Karpas-422 (cell line): ENCODE measurements around the gene CIT. TPM values are rescaled to one million over a fixed set of nuclear protein-coding genes. Genes with fewer than 3 reads are reported as not detected.

ENCODE experiments used
- DNase-seq: peaks from one replicate; pipeline ENCODE4 v3.0.0-alpha.2; 2015
- H2AFZ ChIP-seq: fragments of 200-600 bp; sonication (generic); 2 replicates; pipeline ENCODE4 v1.6.1; 2014; ENCODE audit warnings: antibody characterized with exemption, low read length, mixed read lengths
- H3K27ac ChIP-seq: fragments of 200-600 bp; sonication (generic); 2 replicates; pipeline ENCODE4 v1.5.1; 2014; ENCODE audit warnings: mild to moderate bottlenecking, low read length, moderate library complexity
- H3K27me3 ChIP-seq: fragments of 200-600 bp; sonication (generic); 2 replicates; pipeline ENCODE4 v1.6.1; 2014; ENCODE audit warnings: low read length, mixed read lengths
- H3K36me3 ChIP-seq: fragments of 200-600 bp; sonication (generic); 2 replicates; pipeline ENCODE4 v1.6.1; 2014; ENCODE audit warnings: low read length, mixed read lengths; ENCODE audit not compliant: insufficient read depth
- H3K4me1 ChIP-seq: fragments of 200-600 bp; sonication (generic); 2 replicates; pipeline ENCODE4 v1.6.1; 2014; ENCODE audit warnings: mild to moderate bottlenecking, low read length, mixed read lengths
- H3K4me2 ChIP-seq: fragments of 200-600 bp; sonication (generic); 2 replicates; pipeline ENCODE4 v1.6.1; 2014; ENCODE audit warnings: low read length, low read depth, mild to moderate bottlenecking; ENCODE audit not compliant: poor library complexity, severe bottlenecking
- H3K4me3 ChIP-seq: fragments of 200-600 bp; sonication (generic); 2 replicates; pipeline ENCODE4 v1.5.1; 2014; ENCODE audit warnings: mild to moderate bottlenecking, antibody characterized with exemption, low read length, mixed read lengths
- H3K79me2 ChIP-seq: fragments of 200-600 bp; sonication (generic); 2 replicates; pipeline ENCODE4 v1.6.1; 2014; ENCODE audit warnings: mild to moderate bottlenecking, low read length, mixed read lengths
- H3K9ac ChIP-seq: fragments of 200-600 bp; sonication (generic); 2 replicates; pipeline ENCODE4 v1.6.0; 2014; ENCODE audit warnings: low read length
- H3K9me2 ChIP-seq: fragments of 200-600 bp; sonication (generic), shearing (Covaris generic); replicated peaks from 2 replicates; pipeline ENCODE4 v1.6.0; 2014; ENCODE audit warnings: mild to moderate bottlenecking, low read length, moderate library complexity; ENCODE audit not compliant: insufficient read depth
- H3K9me3 ChIP-seq: fragments of 300-700, 200-600 bp; sonication (generic); 2 replicates; pipeline ENCODE4 v1.6.1; 2014; ENCODE audit warnings: low read length, mixed read lengths
- H4K20me1 ChIP-seq: fragments of 200-600 bp; sonication (generic); 2 replicates; pipeline ENCODE4 v1.6.1; 2014; ENCODE audit warnings: mild to moderate bottlenecking, antibody characterized with exemption, low read length, low read depth; ENCODE audit not compliant: insufficient read depth
- total RNA-seq: library from RNA; depleted of rRNA; stranded (reverse); fragments of >200 nt; shearing (Covaris generic); gene quantifications from 2 replicates; pipeline ENCODE4 v1.2.3, GENCODE V29; 2014; ENCODE audit warnings: low replicate concordance

CIT gene
- total RNA-seq, 1 experiment from 2014 or later, result 16.5 TPM

GRCh38 chr12:119687879-119688278 lies 189.2 kb downstream of the CIT start:
- H3K4me2 ChIP-seq, result no peak overlapping the region
- H3K4me3 ChIP-seq, result no peak overlapping the region
- H2AFZ ChIP-seq, result no peak overlapping the region
- peaks cover 7% of the 10 kb centered on the region for H3K4me1 ChIP-seq
- no peaks in the 10 kb centered on the region for H3K9me3 ChIP-seq
- no peaks in the 10 kb centered on the region for H3K79me2 ChIP-seq
- no peaks in the 10 kb centered on the region for H3K27me3 ChIP-seq
- H3K36me3 ChIP-seq, result peaks cover 10% of the 10 kb centered on the region; the same call in 1 of the 2 replicates
- no peak for DNase-seq
- H3K27ac ChIP-seq, result no peak overlapping the region
- no peaks in the 10 kb centered on the region for H4K20me1 ChIP-seq
- H3K9ac ChIP-seq, result no peak overlapping the region
- no peaks in the 10 kb centered on the region for H3K9me2 ChIP-seq

- Histone ChIP-seq H2AFZ (no peak overlapping the region), H3K27me3 (no peaks in the 10 kb centered on the region), H3K79me2 (no peaks in the 10 kb centered on the region), H4K20me1 (no peaks in the 10 kb centered on the region), H3K4me2 (no peak overlapping the region), H3K9me3 (no peaks in the 10 kb centered on the region), H3K4me3 (no peak overlapping the region), H3K4me1 (peaks cover 11% of the 10 kb centered on the region), H3K36me3 (peaks cover 7% of the 10 kb centered on the region; the same call in 1 of the 2 replicates), H3K9ac (no peak overlapping the region), H3K9me2 (no peaks in the 10 kb centered on the region), H3K27ac (no peak overlapping the region)
- DNase-seq, result no peak
These were observed 189.7 kb downstream of the CIT start for GRCh38 chr12:119687406-119687805.

- Histone ChIP-seq H3K9me2 (no peaks in the 10 kb centered on the region), H2AFZ (no peak overlapping the region), H3K79me2 (no peaks in the 10 kb centered on the region), H3K9ac (no peak overlapping the region), H3K9me3 (no peaks in the 10 kb centered on the region), H3K27ac (no peak overlapping the region), H3K27me3 (no peaks in the 10 kb centered on the region), H4K20me1 (no peaks in the 10 kb centered on the region), H3K4me2 (no peak overlapping the region), H3K4me3 (no peak overlapping the region), H3K36me3 (peaks cover 7% of the 10 kb centered on the region; the same call in 1 of the 2 replicates), H3K4me1 (peaks cover 18% of the 10 kb centered on the region)
- DNase-seq, result no peak
These were observed 190.3 kb downstream of the CIT start for GRCh38 chr12:119686776-119687175.

GRCh38 chr12:119686355-119686754 lies 190.8 kb downstream of the CIT start:
- H3K9me2 ChIP-seq, result no peaks in the 10 kb centered on the region
- no peak for DNase-seq

GRCh38 chr12:119685375-119685774 lies 191.7 kb downstream of the CIT start:
- Histone ChIP-seq H3K9ac (no peak overlapping the region), H3K27ac (no peak overlapping the region), H4K20me1 (no peaks in the 10 kb centered on the region), H3K4me1 (peaks cover 30% of the 10 kb centered on the region), H3K4me2 (no peak overlapping the region), H3K4me3 (no peak overlapping the region), H3K9me3 (no peaks in the 10 kb centered on the region), H3K27me3 (no peaks in the 10 kb centered on the region), H3K79me2 (no peaks in the 10 kb centered on the region), H3K9me2 (no peaks in the 10 kb centered on the region), H3K36me3 (peaks cover 12% of the 10 kb centered on the region; the same call in 1 of the 2 replicates), H2AFZ (no peak overlapping the region)
- no peak for DNase-seq

More at GRCh38 chr12:119686355-119686754, 190.8 kb downstream of the CIT start:
- H3K79me2 ChIP-seq, result no peaks in the 10 kb centered on the region
- H2AFZ ChIP-seq, result no peak overlapping the region
- no peaks in the 10 kb centered on the region for H3K9me3 ChIP-seq
- no peaks in the 10 kb centered on the region for H3K27me3 ChIP-seq
- peaks cover 22% of the 10 kb centered on the region for H3K4me1 ChIP-seq
- no peak overlapping the region for H3K4me3 ChIP-seq
- H4K20me1 ChIP-seq, result no peaks in the 10 kb centered on the region
- H3K9ac ChIP-seq, result no peak overlapping the region
- H3K4me2 ChIP-seq, result no peak overlapping the region
- no peak overlapping the region for H3K27ac ChIP-seq
- peaks cover 9% of the 10 kb centered on the region; the same call in 1 of the 2 replicates for H3K36me3 ChIP-seq

GRCh38 chr12:119684711-119685369 lies 192.3 kb downstream of the CIT start:
- Histone ChIP-seq H3K79me2 (no peaks in the 10 kb centered on the region), H3K27ac (no peak overlapping the region), H3K9me2 (no peaks in the 10 kb centered on the region), H3K9me3 (no peaks in the 10 kb centered on the region), H3K4me2 (no peak overlapping the region), H2AFZ (no peak overlapping the region), H3K36me3 (peaks cover 16% of the 10 kb centered on the region; the same call in 1 of the 2 replicates), H4K20me1 (no peaks in the 10 kb centered on the region), H3K4me3 (no peak overlapping the region), H3K9ac (no peak overlapping the region), H3K4me1 (peaks cover 30% of the 10 kb centered on the region), H3K27me3 (no peaks in the 10 kb centered on the region)
- DNase-seq, result no peak

- H3K79me2 ChIP-seq, result no peaks in the 10 kb centered on the region
- no peaks in the 10 kb centered on the region for H3K27me3 ChIP-seq
- peaks cover 31% of the 10 kb centered on the region for H3K4me1 ChIP-seq
- no peak for DNase-seq
- H2AFZ ChIP-seq, result no peak overlapping the region
- H3K36me3 ChIP-seq, result peaks cover 24% of the 10 kb centered on the region; the same call in 1 of the 2 replicates
- no peak overlapping the region for H3K9ac ChIP-seq
- H3K4me2 ChIP-seq, result no peak overlapping the region
- peak overlapping the region; percentile 90; the same call in 1 of the 2 replicates for H3K27ac ChIP-seq
- H3K4me3 ChIP-seq, result no peak overlapping the region
- no peaks in the 10 kb centered on the region for H3K9me3 ChIP-seq
- no peaks in the 10 kb centered on the region for H4K20me1 ChIP-seq
- H3K9me2 ChIP-seq, result no peaks in the 10 kb centered on the region
These were observed 193.3 kb downstream of the CIT start for GRCh38 chr12:119683816-119684215.

- H3K9me3 ChIP-seq, result no peaks in the 10 kb centered on the region
- no peaks in the 10 kb centered on the region for H4K20me1 ChIP-seq
- no peaks in the 10 kb centered on the region for H3K27me3 ChIP-seq
- H3K27ac ChIP-seq, result peak overlapping the region; percentile 90
- no peak overlapping the region for H3K4me3 ChIP-seq
- no peaks in the 10 kb centered on the region for H3K79me2 ChIP-seq
- no peak overlapping the region for H2AFZ ChIP-seq
- no peak overlapping the region for H3K4me2 ChIP-seq
- no peak for DNase-seq
- peaks cover 28% of the 10 kb centered on the region; the same call in 1 of the 2 replicates for H3K36me3 ChIP-seq
- peaks cover 35% of the 10 kb centered on the region for H3K4me1 ChIP-seq
- H3K9me2 ChIP-seq, result no peaks in the 10 kb centered on the region
- H3K9ac ChIP-seq, result no peak overlapping the region
These were observed 193.7 kb downstream of the CIT start for GRCh38 chr12:119683413-119683812.
